ENCODE results near the gene MYMK.

DNA sequence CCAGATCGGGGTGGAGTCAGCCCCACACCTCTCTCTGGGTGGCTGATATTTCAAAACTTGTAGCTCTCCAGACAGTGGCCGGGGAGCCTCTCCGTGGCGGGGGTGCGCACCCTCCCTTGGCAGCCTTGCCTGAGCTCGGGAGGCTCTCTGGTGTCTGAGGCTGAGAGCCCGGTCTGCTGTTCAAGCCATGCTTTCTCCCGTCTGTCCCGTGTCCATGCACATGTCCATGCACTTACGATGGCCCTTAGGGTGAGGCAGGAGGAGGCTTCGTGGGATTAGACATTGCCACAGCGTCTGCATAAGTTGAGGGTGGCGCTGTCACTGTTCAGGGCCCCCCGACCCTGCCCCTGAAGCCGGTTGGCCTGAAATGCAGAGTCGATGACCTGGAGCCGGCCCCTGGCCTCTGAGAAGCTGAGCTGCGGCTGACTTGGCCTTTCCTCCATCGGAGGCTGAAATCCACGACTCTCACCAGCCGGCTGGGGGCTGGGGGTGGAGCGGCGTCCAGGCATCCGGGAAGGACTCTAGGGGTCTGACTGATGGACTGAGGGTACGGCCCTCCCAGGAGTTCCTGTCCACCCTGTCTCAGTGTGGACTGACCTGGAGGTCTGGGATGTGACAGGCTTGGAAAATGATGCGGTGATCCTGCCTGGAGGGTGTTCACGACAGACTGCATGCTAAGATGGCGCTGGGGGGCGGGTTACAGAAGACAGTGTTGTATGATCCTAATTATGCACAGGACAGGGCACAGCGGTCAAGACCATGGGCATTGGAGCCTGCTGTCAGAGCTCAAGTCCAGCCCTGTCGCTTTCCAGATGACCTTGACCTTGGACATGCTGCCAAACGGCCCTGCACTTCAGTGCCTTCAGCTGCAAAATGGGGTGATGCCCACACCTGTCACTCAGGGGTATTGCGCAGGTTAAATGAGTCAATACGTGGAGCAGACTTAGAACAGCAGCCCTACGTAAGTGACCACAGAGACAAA is 27.6 kb downstream of the MYMK start:
- TF ChIP-seq, protein P1, sequence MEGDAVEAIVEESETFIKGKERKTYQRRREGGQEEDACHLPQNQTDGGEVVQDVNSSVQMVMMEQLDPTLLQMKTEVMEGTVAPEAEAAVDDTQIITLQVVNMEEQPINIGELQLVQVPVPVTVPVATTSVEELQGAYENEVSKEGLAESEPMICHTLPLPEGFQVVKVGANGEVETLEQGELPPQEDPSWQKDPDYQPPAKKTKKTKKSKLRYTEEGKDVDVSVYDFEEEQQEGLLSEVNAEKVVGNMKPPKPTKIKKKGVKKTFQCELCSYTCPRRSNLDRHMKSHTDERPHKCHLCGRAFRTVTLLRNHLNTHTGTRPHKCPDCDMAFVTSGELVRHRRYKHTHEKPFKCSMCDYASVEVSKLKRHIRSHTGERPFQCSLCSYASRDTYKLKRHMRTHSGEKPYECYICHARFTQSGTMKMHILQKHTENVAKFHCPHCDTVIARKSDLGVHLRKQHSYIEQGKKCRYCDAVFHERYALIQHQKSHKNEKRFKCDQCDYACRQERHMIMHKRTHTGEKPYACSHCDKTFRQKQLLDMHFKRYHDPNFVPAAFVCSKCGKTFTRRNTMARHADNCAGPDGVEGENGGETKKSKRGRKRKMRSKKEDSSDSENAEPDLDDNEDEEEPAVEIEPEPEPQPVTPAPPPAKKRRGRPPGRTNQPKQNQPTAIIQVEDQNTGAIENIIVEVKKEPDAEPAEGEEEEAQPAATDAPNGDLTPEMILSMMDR (IDR thresholded peaks at IDR 0.05; ENCODE audit: low read depth, low read length) = no peak
- no peak for TF ChIP-seq EZH2phosphoT487 (IDR thresholded peaks at IDR 0.05; ENCODE audit: low read depth)
